NK-92 (cell line): ENCODE data around the gene MPP4.

Experiments
- DNase-seq: peaks from one replicate; lab custom pipeline; 2025; ENCODE audit not compliant: unreplicated experiment; lab: John Stamatoyannopoulos, UW

Gene MPP4

GRCh38 chr2:201631041-201631440, 67.4 kb downstream of the MPP4 start:
- no peak for DNase-seq

- DNase-seq, result no peak
Measured at GRCh38 chr2:201630577-201630976, 67.9 kb downstream of the MPP4 start.

GRCh38 chr2:201628545-201628944, 69.9 kb downstream of the MPP4 start:
- no peak for DNase-seq

GRCh38 chr2:201622306-201622970, 76.0 kb downstream of the MPP4 start:
- DNase-seq, result no peak

- DNase-seq, result no peak
Measured at GRCh38 chr2:201621293-201621999, 77.0 kb downstream of the MPP4 start.

- no peak for DNase-seq
Measured at GRCh38 chr2:201618744-201619662, 79.4 kb downstream of the MPP4 start.

- no peak for DNase-seq
Measured at GRCh38 chr2:201608021-201608420, 90.4 kb downstream of the MPP4 start.

GRCh38 chr2:201607568-201607967, 90.9 kb downstream of the MPP4 start:
- DNase-seq, result no peak

- DNase-seq, result no peak
Measured at GRCh38 chr2:201600906-201601305, 97.5 kb downstream of the MPP4 start.

GRCh38 chr2:201597397-201597796, 101.0 kb downstream of the MPP4 start:
- no peak for DNase-seq
